CD4-positive, alpha-beta T cell (primary cell): ENCODE results near the gene FAM177A1. TPM values are rescaled to one million over a fixed set of nuclear protein-coding genes. Genes with fewer than 3 reads are reported as not detected.
A peak's percentile ranks its signal among the peaks of the same experiment; 100 is the strongest.

Source experiments
- ATAC-seq: fragments of 200-7000 bp; cut with Tn5 transposase; one replicate; pipeline ENCODE4 v1.10.0; 2022; ENCODE audit warnings: mild to moderate bottlenecking; ENCODE audit not compliant: poor library complexity
- CTCF ChIA-PET: fragments of 350-600 bp; sonication (Branson Sonifier 250); formaldehyde crosslinking; loops from one replicate; lab custom pipeline; 2021; ENCODE audit warnings: antibody characterized with exemption, inconsistent platforms; lab: Charles Lee
- POLR2A ChIA-PET: fragments of 350-600 bp; sonication (Branson Sonifier 250); formaldehyde crosslinking; loops from one replicate; lab custom pipeline; 2021; ENCODE audit warnings: antibody characterized with exemption, inconsistent platforms; lab: Charles Lee
- DNase-seq, 14 experiments: peaks; one replicate each; pipeline ENCODE4 v3.0.0-alpha.2; 2013 to 2020; ENCODE audit warnings: mixed read lengths in 2 of 14
- H3K27ac ChIP-seq, 2 donors: one replicate each; pipeline versions ENCODE4 v1.5.1 to v1.7.0; 2013; ENCODE audit warnings: low read length in 2 of 2, low read depth in 1 of 2, mild to moderate bottlenecking in 1 of 2
- H3K27me3 ChIP-seq, 2 experiments: 1 replicate in 1 of 2; 2 replicates in 1 of 2; pipeline versions ENCODE4 v1.6.1 to v1.7.0; 2013; ENCODE audit warnings: low read length in 2 of 2, control low read depth in 1 of 2, mild to moderate bottlenecking in 1 of 2, moderate library complexity in 1 of 2; ENCODE audit not compliant: insufficient read depth in 2 of 2, control insufficient read depth in 1 of 2
- H3K36me3 ChIP-seq: one replicate; pipeline ENCODE4 v1.6.1; 2013; ENCODE audit warnings: low read length, control low read depth; ENCODE audit not compliant: insufficient read depth
- H3K4me1 ChIP-seq: one replicate; pipeline ENCODE4 v1.6.1; 2013; ENCODE audit warnings: low read length, control low read depth; ENCODE audit not compliant: insufficient read depth
- H3K4me3 ChIP-seq: one replicate; pipeline ENCODE4 v1.5.1; 2013; ENCODE audit warnings: mild to moderate bottlenecking, low read length, moderate library complexity
- H3K9me3 ChIP-seq, 2 experiments: 1 replicate in 1 of 2; 2 replicates in 1 of 2; pipeline versions ENCODE4 v1.6.1 to v1.7.0; 2013; ENCODE audit warnings: low read length in 2 of 2, mild to moderate bottlenecking in 2 of 2, control low read depth in 1 of 2, moderate library complexity in 1 of 2; ENCODE audit not compliant: control insufficient read depth in 1 of 2, insufficient read depth in 1 of 2
- H3K27ac Mint-ChIP-seq: one replicate; pipeline ENCODE4 v1.8.0; 2020; ENCODE audit warnings: mixed read lengths
- H3K27me3 Mint-ChIP-seq: one replicate; pipeline ENCODE4 v1.8.0; 2021; ENCODE audit warnings: mixed read lengths
- H3K36me3 Mint-ChIP-seq: one replicate; pipeline ENCODE4 v1.8.0; 2021; ENCODE audit warnings: low read depth, mixed read lengths
- H3K4me1 Mint-ChIP-seq: one replicate; pipeline ENCODE4 v1.8.0; 2021; ENCODE audit warnings: low read depth, mixed read lengths
- H3K4me3 Mint-ChIP-seq: one replicate; pipeline ENCODE4 v1.8.0; 2020; ENCODE audit warnings: mild to moderate bottlenecking, mixed read lengths
- H3K9me3 Mint-ChIP-seq: one replicate; pipeline ENCODE4 v1.8.0; 2020; ENCODE audit warnings: mixed read lengths
- intact Hi-C, 2 experiments: fragments of 100-400 bp; cut with DNase I in 1 of 2; cut with micrococcal nuclease in 1 of 2; formaldehyde crosslinking; loops; one replicate each; pipeline versions ENCODE4 v1.15.1 to v1.9.0; 2023 to 2025; cut with DNase I, micrococcal nuclease
- total RNA-seq, 174 experiments: library from RNA in 2 of 174; stranded (reverse) in 2 of 174; gene quantifications; one replicate each; pipeline ENCODE4 v1.2.3 and lab custom pipeline; 2021 to 2026
- TF ChIP-seq, protein P1 (sequence below): fragments of 200-600 bp; IDR thresholded peaks from one replicate; pipeline ENCODE4 v1.8.0; 2022; ENCODE audit warnings: antibody characterized with exemption, mild to moderate bottlenecking

The FAM177A1 gene
- total RNA-seq, 2 experiments from 2014 or later, result 172 to 186 TPM

DNA sequence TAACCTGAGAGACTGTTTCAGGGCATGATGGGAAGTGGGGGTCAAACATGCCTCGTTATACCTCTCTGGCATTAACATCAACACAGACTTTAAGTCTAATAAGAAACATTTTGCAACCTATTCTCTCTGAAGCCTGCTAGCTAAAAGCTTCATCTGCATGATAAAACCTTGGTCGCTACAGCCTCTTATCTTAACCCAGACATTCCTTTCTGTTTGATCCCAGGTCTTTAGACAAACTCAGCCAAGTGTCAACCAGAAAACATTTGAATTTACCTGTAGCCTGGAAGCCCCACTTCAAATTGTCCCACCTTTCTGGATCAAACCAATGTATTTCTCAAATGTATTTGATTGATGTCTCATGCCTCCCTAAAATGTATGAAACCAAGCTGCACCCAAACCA is 66.6 kb downstream of the FAM177A1 start:
- H3K27me3 ChIP-seq, result no peaks in the 10 kb centered on the region
- peaks cover 4% of the 10 kb centered on the region for H3K4me1 ChIP-seq
- intact Hi-C loops, result no loop called here
- no peak overlapping the region for H3K27ac ChIP-seq
- H3K27ac Mint-ChIP-seq, result no peak overlapping the region
- peaks cover 81% of the 10 kb centered on the region for H3K36me3 Mint-ChIP-seq
- H3K36me3 ChIP-seq, result peaks cover 81% of the 10 kb centered on the region
- no peak overlapping the region for H3K4me3 Mint-ChIP-seq
- H3K9me3 ChIP-seq, result no peaks in the 10 kb centered on the region
- CTCF ChIA-PET, result no interaction called here
- no peak for ATAC-seq
- no peak overlapping the region for H3K4me3 ChIP-seq
- no peaks in the 10 kb centered on the region for H3K27me3 Mint-ChIP-seq
- peaks cover 33% of the 10 kb centered on the region for H3K4me1 Mint-ChIP-seq
- POLR2A ChIA-PET, result interaction anchor here (1.2 kb wide), 1 partner anchor 67 kb away, joined by 3 read pairs; the partner anchor contains the start of gene FAM177A1
- TF ChIP-seq, protein P1, sequence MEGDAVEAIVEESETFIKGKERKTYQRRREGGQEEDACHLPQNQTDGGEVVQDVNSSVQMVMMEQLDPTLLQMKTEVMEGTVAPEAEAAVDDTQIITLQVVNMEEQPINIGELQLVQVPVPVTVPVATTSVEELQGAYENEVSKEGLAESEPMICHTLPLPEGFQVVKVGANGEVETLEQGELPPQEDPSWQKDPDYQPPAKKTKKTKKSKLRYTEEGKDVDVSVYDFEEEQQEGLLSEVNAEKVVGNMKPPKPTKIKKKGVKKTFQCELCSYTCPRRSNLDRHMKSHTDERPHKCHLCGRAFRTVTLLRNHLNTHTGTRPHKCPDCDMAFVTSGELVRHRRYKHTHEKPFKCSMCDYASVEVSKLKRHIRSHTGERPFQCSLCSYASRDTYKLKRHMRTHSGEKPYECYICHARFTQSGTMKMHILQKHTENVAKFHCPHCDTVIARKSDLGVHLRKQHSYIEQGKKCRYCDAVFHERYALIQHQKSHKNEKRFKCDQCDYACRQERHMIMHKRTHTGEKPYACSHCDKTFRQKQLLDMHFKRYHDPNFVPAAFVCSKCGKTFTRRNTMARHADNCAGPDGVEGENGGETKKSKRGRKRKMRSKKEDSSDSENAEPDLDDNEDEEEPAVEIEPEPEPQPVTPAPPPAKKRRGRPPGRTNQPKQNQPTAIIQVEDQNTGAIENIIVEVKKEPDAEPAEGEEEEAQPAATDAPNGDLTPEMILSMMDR, result no peak
- DNase-seq, result no peak
- no peaks in the 10 kb centered on the region for H3K9me3 Mint-ChIP-seq

DNA sequence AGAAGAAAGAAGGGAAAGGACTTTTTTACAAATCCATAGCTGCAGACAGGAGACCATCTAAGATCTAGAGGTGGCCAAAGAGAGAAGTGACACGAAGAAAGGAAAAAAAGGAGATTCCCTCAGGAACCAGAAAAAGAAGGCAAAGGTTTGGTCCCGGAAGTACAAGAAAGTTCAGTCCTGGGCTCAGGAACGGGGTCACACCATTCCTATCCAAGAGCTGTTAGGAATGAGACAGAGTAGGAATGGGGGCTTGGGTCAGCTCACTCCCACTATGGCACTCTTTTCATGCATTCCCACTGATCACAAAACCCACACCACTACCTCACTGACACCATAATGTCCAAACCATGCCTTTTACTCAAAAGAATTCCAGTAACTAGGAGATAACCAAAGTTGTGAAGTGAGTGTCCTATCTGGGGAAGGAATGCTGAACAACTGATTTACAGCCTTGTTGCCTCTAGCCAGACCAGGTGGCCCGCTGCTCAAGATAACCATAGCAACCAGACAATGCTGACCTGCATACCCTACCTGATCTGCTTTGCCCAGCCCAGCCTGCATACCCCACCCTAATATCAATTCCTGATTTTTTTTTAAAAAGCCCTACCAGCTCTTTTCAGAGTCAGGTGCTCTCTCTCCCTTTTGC is 67.4 kb downstream of the FAM177A1 start:
- Histone ChIP-seq H3K4me3 (no peak overlapping the region), H3K4me1 (peaks cover 4% of the 10 kb centered on the region), H3K27ac (no peak overlapping the region), H3K27me3 (no peaks in the 10 kb centered on the region), H3K9me3 (no peaks in the 10 kb centered on the region), H3K36me3 (peaks cover 74% of the 10 kb centered on the region)
- Mint-ChIP-seq H3K9me3 (no peaks in the 10 kb centered on the region), H3K4me3 (no peak overlapping the region), H3K4me1 (peaks cover 41% of the 10 kb centered on the region), H3K27me3 (no peaks in the 10 kb centered on the region), H3K27ac (peak overlapping the region; percentile 33), H3K36me3 (peaks cover 84% of the 10 kb centered on the region)
- TF ChIP-seq, protein P1, result no peak
- no peak for DNase-seq
- ChIA-PET CTCF (no interaction called here), POLR2A (interaction anchor here (1.1 to 1.2 kb wide), 2 partner anchors 67 to 131 kb away, joined by 3 read pairs; partner anchors contain the start of genes FAM177A1 and SRP54)
- intact Hi-C loops, result no loop called here
- ATAC-seq, result no peak

DNA sequence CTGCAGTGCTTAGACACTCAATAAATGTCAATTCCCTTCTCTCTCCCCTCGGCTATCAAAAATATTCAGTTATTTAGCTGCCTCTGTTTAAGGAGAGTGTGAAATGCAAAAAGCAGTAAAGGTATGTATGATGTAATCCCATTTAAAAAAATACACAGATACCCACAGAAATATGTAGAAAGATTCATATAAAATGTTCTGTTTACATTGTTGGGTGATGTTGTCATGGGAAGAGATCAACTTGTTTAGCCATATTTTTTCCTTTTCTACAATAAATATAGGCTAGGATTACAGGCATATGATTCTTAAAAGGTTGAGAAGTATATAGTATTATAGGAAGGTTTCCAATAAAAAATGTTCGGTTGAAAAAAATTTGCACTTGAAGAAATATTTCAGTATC is 68.0 kb downstream of the FAM177A1 start:
- H3K4me3 Mint-ChIP-seq, result no peak overlapping the region
- Histone ChIP-seq H3K4me3 (no peak overlapping the region), H3K4me1 (peaks cover 10% of the 10 kb centered on the region), H3K27me3 (no peaks in the 10 kb centered on the region), H3K36me3 (peaks cover 72% of the 10 kb centered on the region), H3K27ac (no peak overlapping the region), H3K9me3 (no peaks in the 10 kb centered on the region)
- H3K9me3 Mint-ChIP-seq, result no peaks in the 10 kb centered on the region
- DNase-seq (no peak), ATAC-seq (no peak)
- H3K27me3 Mint-ChIP-seq, result no peaks in the 10 kb centered on the region
- intact Hi-C loops, result no loop called here
- ChIA-PET POLR2A (interaction anchor here (1.1 to 1.2 kb wide), 2 partner anchors 68 to 131 kb away, joined by 3 read pairs; partner anchors contain the start of genes FAM177A1 and SRP54), CTCF (interaction anchor here (0.9 to 1.1 kb wide), 2 partner anchors 9 to 28 kb away, joined by 3 to 4 read pairs; no protein-coding TSS in a partner anchor)
- TF ChIP-seq, protein P1, result no peak
- peaks cover 45% of the 10 kb centered on the region for H3K4me1 Mint-ChIP-seq
- peak overlapping the region; percentile 33 for H3K27ac Mint-ChIP-seq
- H3K36me3 Mint-ChIP-seq, result peaks cover 86% of the 10 kb centered on the region
